ENCODE results near the gene DLEC1.

The DLEC1 gene

DNA sequence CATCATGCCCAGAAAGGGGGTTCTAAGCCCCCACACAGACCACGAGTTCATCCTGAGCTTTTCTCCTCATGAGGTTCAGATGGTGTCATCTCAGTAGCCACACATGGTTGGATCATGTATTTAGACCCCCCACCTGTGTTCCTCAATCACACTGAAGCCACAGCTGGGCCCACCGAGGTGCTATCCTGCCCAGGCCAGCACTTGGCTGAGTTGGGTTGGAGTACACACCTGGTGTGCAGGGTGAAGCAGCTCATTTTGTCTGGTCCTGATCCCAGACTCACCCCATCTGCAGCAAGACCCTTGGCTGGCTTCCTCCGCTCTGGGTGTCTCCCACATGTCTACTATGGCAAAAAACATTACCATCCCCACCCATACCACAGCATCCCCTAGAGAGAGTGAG lies 56.0 kb downstream of the DLEC1 start:
- ATAC-seq: no peak
- TF ChIP-seq, protein P1, sequence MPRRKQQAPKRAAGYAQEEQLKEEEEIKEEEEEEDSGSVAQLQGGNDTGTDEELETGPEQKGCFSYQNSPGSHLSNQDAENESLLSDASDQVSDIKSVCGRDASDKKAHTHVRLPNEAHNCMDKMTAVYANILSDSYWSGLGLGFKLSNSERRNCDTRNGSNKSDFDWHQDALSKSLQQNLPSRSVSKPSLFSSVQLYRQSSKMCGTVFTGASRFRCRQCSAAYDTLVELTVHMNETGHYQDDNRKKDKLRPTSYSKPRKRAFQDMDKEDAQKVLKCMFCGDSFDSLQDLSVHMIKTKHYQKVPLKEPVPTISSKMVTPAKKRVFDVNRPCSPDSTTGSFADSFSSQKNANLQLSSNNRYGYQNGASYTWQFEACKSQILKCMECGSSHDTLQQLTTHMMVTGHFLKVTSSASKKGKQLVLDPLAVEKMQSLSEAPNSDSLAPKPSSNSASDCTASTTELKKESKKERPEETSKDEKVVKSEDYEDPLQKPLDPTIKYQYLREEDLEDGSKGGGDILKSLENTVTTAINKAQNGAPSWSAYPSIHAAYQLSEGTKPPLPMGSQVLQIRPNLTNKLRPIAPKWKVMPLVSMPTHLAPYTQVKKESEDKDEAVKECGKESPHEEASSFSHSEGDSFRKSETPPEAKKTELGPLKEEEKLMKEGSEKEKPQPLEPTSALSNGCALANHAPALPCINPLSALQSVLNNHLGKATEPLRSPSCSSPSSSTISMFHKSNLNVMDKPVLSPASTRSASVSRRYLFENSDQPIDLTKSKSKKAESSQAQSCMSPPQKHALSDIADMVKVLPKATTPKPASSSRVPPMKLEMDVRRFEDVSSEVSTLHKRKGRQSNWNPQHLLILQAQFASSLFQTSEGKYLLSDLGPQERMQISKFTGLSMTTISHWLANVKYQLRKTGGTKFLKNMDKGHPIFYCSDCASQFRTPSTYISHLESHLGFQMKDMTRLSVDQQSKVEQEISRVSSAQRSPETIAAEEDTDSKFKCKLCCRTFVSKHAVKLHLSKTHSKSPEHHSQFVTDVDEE (CRISPR knock-in tag; IDR thresholded peaks at IDR 0.05): no peak
- no peak for TF ChIP-seq SNAI2 (CRISPR knock-in tag; IDR thresholded peaks at IDR 0.05)
- TF ChIP-seq RARB (CRISPR knock-in tag; IDR thresholded peaks at IDR 0.05): no peak
- TF ChIP-seq ZFP30 (CRISPR knock-in tag; IDR thresholded peaks at IDR 0.05): no peak
- TF ChIP-seq, protein P2, sequence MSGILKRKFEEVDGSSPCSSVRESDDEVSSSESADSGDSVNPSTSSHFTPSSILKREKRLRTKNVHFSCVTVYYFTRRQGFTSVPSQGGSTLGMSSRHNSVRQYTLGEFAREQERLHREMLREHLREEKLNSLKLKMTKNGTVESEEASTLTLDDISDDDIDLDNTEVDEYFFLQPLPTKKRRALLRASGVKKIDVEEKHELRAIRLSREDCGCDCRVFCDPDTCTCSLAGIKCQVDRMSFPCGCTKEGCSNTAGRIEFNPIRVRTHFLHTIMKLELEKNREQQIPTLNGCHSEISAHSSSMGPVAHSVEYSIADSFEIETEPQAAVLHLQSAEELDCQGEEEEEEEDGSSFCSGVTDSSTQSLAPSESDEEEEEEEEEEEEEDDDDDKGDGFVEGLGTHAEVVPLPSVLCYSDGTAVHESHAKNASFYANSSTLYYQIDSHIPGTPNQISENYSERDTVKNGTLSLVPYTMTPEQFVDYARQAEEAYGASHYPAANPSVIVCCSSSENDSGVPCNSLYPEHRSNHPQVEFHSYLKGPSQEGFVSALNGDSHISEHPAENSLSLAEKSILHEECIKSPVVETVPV (CRISPR knock-in tag; IDR thresholded peaks at IDR 0.05): no peak
- TF ChIP-seq TCF4 (CRISPR knock-in tag; IDR thresholded peaks at IDR 0.05; ENCODE audit: borderline replicate concordance): no peak
- no peak for TF ChIP-seq GLIS3 (CRISPR knock-in tag; IDR thresholded peaks at IDR 0.05)
- no peak for TF ChIP-seq ZFP3 (CRISPR knock-in tag; IDR thresholded peaks at IDR 0.05)
- no peak for TF ChIP-seq ZNF565 (CRISPR knock-in tag; conservative IDR thresholded peaks at IDR 0.05; ENCODE audit: low read depth)
- no peak for TF ChIP-seq CSDC2 (CRISPR knock-in tag; IDR thresholded peaks at IDR 0.05)
- TF ChIP-seq PPARA (CRISPR knock-in tag; IDR thresholded peaks at IDR 0.05; ENCODE audit: borderline replicate concordance): no peak
- no peak for TF ChIP-seq ZC3H10 (CRISPR knock-in tag; IDR thresholded peaks at IDR 0.05)
- no peak for TF ChIP-seq ZNF70 (CRISPR knock-in tag; IDR thresholded peaks at IDR 0.05)
- TF ChIP-seq ARNTL (CRISPR knock-in tag; IDR thresholded peaks at IDR 0.05; ENCODE audit: borderline replicate concordance, low read depth): no peak
- TF ChIP-seq OSR1 (CRISPR knock-in tag; IDR thresholded peaks at IDR 0.05): no peak
- TF ChIP-seq ISL1 (CRISPR knock-in tag; IDR thresholded peaks at IDR 0.05): no peak
- no peak for TF ChIP-seq ESRRG (CRISPR knock-in tag; IDR thresholded peaks at IDR 0.05)
- TF ChIP-seq TOX (CRISPR knock-in tag; IDR thresholded peaks at IDR 0.05; ENCODE audit: borderline replicate concordance): no peak
- TF ChIP-seq, protein P3, sequence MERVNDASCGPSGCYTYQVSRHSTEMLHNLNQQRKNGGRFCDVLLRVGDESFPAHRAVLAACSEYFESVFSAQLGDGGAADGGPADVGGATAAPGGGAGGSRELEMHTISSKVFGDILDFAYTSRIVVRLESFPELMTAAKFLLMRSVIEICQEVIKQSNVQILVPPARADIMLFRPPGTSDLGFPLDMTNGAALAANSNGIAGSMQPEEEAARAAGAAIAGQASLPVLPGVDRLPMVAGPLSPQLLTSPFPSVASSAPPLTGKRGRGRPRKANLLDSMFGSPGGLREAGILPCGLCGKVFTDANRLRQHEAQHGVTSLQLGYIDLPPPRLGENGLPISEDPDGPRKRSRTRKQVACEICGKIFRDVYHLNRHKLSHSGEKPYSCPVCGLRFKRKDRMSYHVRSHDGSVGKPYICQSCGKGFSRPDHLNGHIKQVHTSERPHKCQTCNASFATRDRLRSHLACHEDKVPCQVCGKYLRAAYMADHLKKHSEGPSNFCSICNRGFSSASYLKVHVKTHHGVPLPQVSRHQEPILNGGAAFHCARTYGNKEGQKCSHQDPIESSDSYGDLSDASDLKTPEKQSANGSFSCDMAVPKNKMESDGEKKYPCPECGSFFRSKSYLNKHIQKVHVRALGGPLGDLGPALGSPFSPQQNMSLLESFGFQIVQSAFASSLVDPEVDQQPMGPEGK (CRISPR knock-in tag; IDR thresholded peaks at IDR 0.05; ENCODE audit: borderline replicate concordance): no peak
- TF ChIP-seq, protein P4, sequence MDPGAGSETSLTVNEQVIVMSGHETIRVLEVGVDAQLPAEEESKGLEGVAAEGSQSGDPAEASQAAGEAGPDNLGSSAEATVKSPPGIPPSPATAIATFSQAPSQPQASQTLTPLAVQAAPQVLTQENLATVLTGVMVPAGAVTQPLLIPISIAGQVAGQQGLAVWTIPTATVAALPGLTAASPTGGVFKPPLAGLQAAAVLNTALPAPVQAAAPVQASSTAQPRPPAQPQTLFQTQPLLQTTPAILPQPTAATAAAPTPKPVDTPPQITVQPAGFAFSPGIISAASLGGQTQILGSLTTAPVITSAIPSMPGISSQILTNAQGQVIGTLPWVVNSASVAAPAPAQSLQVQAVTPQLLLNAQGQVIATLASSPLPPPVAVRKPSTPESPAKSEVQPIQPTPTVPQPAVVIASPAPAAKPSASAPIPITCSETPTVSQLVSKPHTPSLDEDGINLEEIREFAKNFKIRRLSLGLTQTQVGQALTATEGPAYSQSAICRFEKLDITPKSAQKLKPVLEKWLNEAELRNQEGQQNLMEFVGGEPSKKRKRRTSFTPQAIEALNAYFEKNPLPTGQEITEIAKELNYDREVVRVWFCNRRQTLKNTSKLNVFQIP (CRISPR knock-in tag; IDR thresholded peaks at IDR 0.05; ENCODE audit: borderline replicate concordance, low read depth): no peak

DNA sequence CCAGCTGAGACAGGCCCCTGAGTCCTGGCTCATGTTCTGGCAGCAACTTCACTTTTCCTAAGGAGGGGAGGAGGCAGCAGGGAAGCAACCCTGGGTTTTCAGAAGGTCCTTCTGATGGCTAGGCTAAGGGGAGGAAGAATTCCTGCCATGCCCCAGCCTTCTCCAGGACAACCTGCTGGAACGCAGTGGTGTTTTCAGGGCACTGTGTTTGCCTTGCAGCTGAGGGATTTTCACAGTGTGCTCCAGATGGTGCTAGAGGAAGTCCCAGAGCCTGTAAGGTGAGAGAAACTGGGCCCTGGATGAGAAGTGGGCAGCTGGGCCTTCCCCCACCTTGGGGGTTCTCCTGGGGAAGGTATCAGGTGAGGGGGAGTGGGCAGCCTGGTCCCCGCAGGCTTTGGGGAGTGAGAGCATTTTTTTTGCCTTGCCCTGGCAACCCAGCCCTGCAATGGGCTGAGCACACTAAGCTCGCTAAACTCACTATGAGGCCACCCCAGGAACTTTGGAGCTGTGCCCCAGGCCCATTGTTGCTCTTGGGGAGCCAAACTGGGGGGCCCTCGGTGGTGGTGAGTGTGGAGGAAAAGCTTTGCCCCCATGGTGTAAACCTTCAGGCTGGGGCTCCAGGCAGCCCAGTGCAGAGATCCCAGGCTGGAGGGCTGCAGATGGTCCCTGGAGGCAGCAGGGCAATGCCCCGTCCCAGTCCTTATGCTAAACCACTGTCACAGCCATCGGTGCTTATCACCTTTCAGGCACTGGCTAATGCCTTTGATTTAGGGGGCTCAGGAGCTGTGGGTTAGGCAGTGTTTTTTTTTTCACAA lies 56.9 kb downstream of the DLEC1 start:
- ATAC-seq: no peak
- TF ChIP-seq RARB (CRISPR knock-in tag; IDR thresholded peaks at IDR 0.05): no peak
- TF ChIP-seq ZNF70 (CRISPR knock-in tag; IDR thresholded peaks at IDR 0.05): no peak
- TF ChIP-seq TOX (CRISPR knock-in tag; IDR thresholded peaks at IDR 0.05; ENCODE audit: borderline replicate concordance): no peak
- TF ChIP-seq, protein P4 (CRISPR knock-in tag; IDR thresholded peaks at IDR 0.05; ENCODE audit: borderline replicate concordance, low read depth): no peak
- no peak for TF ChIP-seq ZC3H10 (CRISPR knock-in tag; IDR thresholded peaks at IDR 0.05)
- TF ChIP-seq, protein P3 (CRISPR knock-in tag; IDR thresholded peaks at IDR 0.05; ENCODE audit: borderline replicate concordance): no peak
- no peak for TF ChIP-seq GLIS3 (CRISPR knock-in tag; IDR thresholded peaks at IDR 0.05)
- no peak for TF ChIP-seq SNAI2 (CRISPR knock-in tag; IDR thresholded peaks at IDR 0.05)

Data from SK-N-SH treated with all-trans-retinoic acid at 6 μM for 48 hours (cell line).